Measurements from ENCODE around the gene PTCD1.

GRCh38 chr7:99451936-99452335, 13.3 kb upstream of the PTCD1 start:
- TF ChIP-seq, protein P1, sequence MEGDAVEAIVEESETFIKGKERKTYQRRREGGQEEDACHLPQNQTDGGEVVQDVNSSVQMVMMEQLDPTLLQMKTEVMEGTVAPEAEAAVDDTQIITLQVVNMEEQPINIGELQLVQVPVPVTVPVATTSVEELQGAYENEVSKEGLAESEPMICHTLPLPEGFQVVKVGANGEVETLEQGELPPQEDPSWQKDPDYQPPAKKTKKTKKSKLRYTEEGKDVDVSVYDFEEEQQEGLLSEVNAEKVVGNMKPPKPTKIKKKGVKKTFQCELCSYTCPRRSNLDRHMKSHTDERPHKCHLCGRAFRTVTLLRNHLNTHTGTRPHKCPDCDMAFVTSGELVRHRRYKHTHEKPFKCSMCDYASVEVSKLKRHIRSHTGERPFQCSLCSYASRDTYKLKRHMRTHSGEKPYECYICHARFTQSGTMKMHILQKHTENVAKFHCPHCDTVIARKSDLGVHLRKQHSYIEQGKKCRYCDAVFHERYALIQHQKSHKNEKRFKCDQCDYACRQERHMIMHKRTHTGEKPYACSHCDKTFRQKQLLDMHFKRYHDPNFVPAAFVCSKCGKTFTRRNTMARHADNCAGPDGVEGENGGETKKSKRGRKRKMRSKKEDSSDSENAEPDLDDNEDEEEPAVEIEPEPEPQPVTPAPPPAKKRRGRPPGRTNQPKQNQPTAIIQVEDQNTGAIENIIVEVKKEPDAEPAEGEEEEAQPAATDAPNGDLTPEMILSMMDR (IDR thresholded peaks at IDR 0.05; ENCODE audit: borderline replicate concordance, extremely low read depth, low read length, poor library complexity, severe bottlenecking): no peak
- TF ChIP-seq EZH2 (IDR thresholded peaks at IDR 0.05; ENCODE audit: borderline replicate concordance, low read depth, low read length, severe bottlenecking): no peak

Measured in DND-41 (cell line).